Suprapubic skin (tissue), 4 donors: Measurements from ENCODE around the gene RAB11FIP2.

Source experiments
- CTCF ChIP-seq, 2 donors: fragments of 200-600 bp in 1 of 2; fragments of 450-650 bp in 1 of 2; sonication (generic) in 1 of 2; IDR thresholded peaks; one replicate each; pipeline ENCODE4 v1.5.1; 2016 to 2019; ENCODE audit warnings: antibody characterized with exemption in 2 of 2, mild to moderate bottlenecking in 1 of 2, moderate library complexity in 1 of 2
- EP300 ChIP-seq: sonication (generic); formaldehyde crosslinking; IDR thresholded peaks from one replicate; pipeline ENCODE4 v1.6.1; 2017; ENCODE audit warnings: antibody characterized with exemption
- POLR2A ChIP-seq, 2 donors: fragments of 450-650 bp; IDR thresholded peaks; one replicate each; pipeline ENCODE4 v1.6.1; 2017; ENCODE audit warnings: antibody characterized with exemption in 2 of 2, mild to moderate bottlenecking in 2 of 2, moderate library complexity in 2 of 2
- POLR2AphosphoS5 ChIP-seq, 3 donors: sonication (generic); formaldehyde crosslinking; IDR thresholded peaks; one replicate each; pipeline ENCODE4 v1.6.1; 2017; ENCODE audit warnings: antibody characterized with exemption in 3 of 3

GRCh38 chr10:117983961-117984360 lies 62.8 kb downstream of the RAB11FIP2 start:
- no peak for TF ChIP-seq CTCF (IDR thresholded peaks at IDR 0.05)
- no peak for TF ChIP-seq POLR2A (IDR thresholded peaks at IDR 0.05)
- no peak for TF ChIP-seq EP300
- no peak for TF ChIP-seq POLR2AphosphoS5 (IDR thresholded peaks at IDR 0.05)
